ENCODE measurements around the gene WDFY4.

The WDFY4 gene

GRCh38 chr10:49023752-49024151, 339.1 kb downstream of the WDFY4 start:
- no peak for DNase-seq (ENCODE audit: low read depth in 3 of 3)

DNA sequence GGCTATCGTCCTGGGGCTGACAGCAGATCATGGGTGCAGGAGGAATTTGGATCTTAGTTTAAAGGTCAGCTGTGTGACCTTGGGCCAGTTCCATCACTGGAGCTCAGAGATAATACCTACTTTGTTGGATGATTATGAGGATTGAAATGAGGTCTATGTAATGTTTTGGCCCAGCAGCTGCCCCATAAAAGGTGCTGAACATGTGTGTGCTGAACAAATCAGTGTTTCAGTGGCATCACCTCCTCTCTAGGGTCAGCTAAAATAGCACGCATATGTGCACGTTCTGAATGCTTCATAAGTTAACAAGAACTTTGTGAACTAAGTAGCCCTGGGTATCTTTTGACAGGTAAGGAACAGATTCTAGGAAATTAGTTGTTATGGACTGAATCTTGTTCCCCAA, 339.8 kb downstream of the WDFY4 start:
- DNase-seq (ENCODE audit: low read depth in 3 of 3) = no peak

DNA sequence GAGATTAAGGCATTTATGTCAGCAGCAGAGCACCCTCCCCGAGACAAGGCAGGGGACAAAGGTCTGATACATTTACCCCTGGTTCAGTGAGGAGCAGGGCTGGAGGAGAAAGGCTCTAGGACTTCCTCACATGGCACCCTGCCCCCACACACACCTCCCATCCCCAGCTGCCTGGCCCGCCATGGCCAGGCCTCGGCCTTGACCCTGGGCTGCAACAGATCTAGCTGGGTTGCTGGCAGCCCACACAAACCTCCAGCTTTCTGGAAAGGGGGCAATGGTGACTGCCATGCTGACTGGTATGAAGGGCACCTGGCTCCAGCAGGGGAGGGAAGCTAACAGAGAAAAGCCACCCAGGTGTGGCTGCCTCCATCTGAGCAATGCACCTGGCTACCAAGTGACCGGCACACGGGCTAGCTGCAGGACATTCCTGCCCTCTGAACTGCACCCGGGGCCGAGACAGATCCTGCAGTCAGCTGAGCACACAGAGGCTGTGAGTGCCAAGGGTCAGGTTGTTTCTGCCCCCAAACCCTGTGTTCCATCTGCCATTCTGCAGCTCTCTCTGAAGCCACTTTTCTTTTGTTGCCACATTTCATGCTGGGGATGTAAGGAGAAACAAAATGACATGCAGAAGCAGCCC, 340.8 kb downstream of the WDFY4 start:
- no peak for DNase-seq (ENCODE audit: low read depth in 3 of 3)

- no peak for DNase-seq (ENCODE audit: low read depth in 3 of 3)
Observed at GRCh38 chr10:49028639-49029038, 344.0 kb downstream of the WDFY4 start.

DNA sequence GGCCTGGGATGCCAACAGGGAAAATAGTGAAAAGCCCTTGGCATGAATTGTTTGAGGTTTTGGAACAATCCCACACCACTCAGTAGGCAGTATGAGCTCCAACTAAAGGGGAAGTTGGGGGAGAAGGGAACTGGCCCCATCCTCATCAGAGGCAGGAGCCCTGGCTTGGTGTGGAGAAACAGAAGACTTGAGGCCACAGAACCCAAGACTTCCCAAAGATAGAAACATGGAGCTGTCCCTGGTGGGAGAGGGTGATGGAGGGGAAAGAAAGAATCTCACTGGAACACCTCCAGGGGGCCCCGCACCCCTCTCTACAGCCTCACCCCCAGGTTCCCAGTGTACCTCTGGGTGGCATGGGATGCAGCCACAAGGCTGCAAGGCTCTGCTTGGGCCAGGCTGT, 345.0 kb downstream of the WDFY4 start:
- no peak for DNase-seq (ENCODE audit: low read depth in 3 of 3)
